Renal cortex interstitium (tissue), 11 donors: Measurements from ENCODE around the gene RUNX3. TPM values are rescaled to one million over a fixed set of nuclear protein-coding genes. Genes with fewer than 3 reads are reported as not detected.

ENCODE experiments used
- DNase-seq, 11 donors: peaks; one replicate each; pipeline ENCODE4 v3.0.0-alpha.2; 2013; ENCODE audit warnings: low read depth in 9 of 11, low spot score in 4 of 11; ENCODE audit errors: extremely low read depth in 1 of 11
- polyA plus RNA-seq, 3 donors: library from polyadenylated mRNA; unstranded; fragments of 120-200 nt; gene quantifications; one replicate each; pipeline ENCODE4 v1.2.1, GENCODE V29; 2013; ENCODE audit not compliant: insufficient read length in 3 of 3

The RUNX3 gene
- polyA plus RNA-seq, 3 donors = 0.45 to 0.97 (median 0.60) TPM

DNA sequence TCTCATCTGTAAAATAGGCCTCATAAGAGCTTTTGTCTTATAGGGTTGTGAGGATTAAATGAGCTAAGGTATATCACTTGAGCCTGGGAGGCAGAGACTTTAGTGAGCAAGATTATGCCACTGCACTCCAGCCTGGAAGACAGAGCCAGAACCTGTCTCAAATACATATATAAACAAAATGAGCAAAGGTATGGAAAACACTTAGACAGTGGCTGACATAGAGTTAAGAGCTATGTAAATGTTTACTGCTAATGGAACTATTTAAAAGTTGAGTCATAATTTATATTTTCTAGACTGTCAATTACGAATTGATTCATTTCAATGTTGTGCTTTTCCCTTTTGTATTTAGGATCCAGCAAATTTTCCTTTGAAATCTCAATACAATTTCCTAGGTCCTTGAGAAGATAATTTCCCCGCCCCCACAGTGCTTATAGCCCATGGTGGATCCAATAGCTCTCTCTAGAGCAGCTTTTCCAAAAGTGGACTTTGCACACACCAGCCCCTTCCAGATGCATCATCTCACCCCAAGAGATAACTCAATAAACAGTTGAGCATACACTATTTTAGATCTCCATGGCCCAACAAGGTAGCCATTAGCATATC, 21.8 kb upstream of the RUNX3 start:
- no peak for DNase-seq

DNA sequence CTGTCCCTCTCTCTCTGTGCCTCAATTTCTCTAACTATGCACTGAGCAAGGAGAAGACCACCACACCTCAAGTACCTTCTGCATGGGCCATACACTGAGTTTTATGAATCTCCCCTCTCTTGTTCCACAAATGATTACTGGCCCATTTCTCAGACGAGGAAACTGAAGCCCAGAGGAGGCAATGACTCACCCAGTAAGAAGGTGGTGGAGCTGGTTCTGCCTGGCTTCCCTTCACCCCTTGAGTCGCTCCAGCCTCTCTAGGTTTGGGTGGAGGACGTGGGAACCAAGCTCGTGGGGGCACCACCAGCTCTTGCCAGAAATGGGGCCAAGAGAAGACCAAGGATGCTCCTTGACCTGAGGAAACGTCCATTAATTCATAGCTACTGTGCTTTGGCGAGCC, 21.3 kb upstream of the RUNX3 start:
- DNase-seq = no peak

DNA sequence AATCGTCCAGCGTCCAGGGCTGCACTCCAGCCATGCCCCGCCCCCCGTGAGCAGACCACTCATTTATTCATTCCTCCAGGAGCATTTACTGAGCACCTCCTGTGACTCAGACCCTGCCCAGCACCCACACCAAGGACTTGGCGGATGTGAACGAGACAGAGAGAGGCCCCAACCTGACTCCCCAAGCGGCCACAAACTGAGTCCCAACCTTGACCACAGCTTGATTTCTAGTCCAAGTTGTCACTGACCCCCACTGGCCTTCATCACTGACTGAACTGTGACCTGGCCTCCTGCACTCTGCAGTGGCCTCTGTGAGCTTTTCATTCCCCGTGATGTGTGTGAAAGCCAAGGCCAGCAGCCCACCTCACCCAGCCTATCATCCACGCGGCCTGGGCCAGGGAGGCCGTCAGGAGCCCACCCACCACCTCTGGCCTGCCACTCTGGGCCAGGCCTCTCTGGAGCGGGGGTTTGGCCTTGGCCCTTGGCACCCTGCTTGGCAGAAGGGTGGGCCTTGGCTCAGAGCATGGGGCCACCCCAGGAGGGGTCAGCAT, 19.3 kb upstream of the RUNX3 start:
- no peak for DNase-seq

DNA sequence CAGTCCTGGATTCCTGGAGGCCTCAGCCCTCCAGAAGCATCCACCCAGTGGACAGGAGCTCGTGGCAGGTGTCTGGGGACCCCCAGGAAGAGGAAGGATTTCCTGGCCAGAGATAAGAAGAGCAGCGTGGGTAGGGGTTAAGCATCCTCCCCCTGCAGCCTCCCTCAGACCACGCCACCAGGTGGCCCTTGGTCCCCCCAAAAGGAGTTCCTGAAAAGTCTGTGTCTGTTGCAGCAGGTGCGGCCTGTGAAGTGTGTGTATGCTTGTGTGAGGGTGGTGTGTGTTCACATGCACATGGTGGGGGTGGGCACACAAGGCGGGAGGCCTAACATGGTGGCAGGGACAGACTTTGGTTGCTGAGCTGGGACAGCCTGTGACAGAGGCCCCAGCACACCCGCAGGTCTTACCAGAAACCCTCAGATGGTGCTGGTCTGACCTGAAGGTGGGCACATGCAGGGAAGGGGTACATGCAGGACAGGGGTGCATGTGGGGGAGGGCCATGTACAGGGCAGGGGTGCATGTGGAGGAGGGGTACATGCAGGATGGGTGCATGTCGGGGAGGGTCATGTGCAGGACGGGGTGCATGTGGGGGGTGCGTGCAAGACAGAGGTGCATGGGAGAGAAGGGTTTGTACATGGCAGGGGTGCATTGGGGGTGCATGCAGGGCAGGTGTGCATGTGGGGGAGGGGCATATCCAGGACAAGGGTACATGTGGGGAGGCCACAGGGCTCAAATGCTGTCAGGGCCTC, 18.2 kb upstream of the RUNX3 start:
- DNase-seq = no peak

DNA sequence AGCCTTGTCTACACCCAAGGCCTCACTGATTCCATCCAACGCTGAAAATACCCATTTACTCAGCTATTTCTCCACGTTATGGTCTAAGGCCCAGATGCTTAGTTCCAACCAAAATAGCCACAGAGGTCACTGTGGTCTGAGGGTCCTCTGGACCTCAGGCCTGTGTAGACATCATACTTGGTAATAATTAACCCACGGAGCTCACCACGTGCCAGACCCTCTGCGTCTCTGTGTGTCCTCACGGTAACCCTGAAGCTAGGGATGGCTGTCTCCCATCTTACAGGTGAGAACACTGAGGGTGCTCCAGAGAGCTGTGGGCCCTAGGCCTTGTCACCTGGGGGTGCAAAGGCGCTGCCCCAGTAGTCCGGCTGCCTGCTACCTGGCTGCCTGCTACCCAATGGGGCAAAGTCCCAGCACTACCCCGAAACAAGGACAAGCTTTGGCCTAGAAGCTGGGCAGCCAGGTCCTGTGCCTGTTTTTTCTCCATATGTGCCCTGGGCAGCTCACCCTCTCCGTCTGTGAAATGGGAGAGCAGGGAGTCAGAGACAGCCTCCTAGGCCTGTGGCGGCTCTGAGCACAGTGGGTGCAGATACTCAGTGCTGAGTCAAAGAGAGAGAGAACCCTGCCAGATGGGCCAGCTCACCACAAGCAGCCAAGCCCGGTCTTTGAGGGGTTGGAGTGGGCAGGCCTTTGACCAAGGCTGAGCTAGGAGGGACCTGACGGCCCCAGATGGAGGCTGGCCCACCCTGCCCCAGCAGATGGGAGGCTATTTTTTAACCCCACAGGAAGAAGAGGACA, 17.0 kb upstream of the RUNX3 start:
- no peak for DNase-seq

DNA sequence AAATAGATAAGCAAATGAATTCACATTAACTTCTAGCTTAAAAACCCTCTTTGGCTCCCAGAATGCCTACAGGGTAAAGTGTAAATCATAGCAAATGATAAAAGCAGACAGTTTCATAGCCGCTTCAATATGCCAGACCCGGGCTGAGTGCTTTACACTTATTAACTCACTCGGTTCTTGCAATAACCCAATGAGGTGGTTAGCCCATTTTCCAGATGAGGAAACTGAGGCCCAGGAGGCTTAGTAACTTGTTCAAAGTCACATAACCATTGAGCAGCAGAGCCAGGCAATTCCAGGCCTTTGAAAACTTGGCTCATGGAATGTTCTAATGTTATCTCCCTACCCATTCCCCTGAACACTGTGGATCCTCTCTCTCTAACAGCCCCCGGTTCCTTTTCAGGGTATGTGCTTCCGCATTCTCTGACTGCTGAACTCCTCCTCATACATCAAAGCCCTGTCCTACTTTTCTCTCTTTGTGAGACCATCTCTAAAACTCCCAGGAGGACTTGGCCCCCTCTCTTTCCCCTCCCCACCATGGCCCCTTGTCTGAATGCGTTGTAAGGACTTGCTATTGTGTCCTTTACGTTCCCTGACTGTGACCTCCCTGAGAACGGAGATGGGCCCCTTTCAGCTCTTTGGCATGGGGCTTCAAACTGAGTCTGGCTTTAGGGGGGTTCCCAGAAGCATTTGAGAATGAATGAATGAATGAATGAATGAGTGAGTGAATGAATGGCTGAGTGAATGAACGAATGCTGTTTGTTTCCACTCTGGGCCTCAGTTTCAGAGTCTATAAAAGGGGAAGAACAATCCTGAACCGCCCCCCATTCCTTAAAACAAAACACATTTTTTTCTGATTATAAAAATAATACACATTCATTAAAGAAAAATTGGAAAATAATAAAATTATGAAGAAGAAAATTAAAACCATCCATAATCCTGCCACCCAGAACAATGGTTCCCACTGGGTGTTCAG, 15.6 kb upstream of the RUNX3 start:
- no peak for DNase-seq

DNA sequence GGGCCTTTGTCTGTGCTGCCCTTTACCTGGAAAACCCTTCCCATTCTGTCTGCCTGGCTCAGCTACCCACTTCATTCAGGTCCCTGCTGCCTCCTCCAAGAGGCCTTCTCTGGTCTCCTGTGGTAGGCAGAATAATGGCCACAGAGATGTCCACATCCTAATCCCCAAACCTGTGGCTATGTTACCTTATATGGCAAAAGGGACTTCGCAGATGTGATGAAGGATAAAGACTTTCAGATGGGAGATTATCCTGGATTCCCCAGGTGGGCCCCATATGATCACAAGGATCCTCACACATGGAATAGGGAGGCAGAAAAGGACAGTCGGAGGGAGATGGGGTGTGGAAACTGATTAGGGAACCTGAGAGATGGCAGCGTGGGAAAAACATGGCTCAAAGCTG, 14.2 kb upstream of the RUNX3 start:
- DNase-seq = no peak

DNA sequence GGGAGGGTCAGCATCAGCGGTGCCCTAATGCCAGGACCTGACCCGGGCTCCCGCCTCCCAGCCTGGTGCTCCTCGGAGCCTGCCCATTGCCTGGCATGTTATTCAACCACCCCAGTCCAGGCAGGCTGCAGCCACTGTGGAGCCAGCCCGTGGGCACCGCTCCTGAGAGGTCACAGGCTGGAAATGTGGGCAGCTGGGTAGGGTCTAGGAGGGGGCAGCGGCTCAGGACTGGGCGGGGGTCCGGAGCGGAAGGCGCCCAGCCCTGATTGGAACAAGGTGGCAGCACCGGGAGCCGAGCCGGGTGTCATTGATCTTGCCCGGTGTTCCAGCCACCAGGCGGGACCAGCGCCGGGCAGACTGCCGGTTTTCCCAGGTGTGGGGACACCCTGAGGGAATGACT, 12.7 kb upstream of the RUNX3 start:
- no peak for DNase-seq

DNA sequence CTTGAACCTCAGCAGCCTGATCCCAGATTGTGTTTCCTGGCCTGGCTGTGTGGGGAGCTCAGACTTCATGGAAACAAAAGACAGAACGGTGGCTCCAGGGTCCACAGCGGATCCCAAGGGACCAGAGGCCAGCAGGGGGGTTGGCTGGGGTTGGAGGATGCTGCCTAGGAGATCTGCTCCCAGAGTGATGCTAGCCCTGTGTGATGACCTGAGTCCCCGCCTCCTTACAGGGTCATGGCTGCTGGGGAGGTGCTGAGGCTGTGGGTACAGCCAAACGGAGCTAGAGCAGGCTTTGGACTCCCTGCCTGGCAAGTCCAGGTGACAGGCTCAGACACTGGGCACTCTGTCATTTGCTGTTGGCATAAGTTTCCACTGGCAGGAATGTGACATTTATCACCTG, 11.5 kb upstream of the RUNX3 start:
- DNase-seq = no peak

DNA sequence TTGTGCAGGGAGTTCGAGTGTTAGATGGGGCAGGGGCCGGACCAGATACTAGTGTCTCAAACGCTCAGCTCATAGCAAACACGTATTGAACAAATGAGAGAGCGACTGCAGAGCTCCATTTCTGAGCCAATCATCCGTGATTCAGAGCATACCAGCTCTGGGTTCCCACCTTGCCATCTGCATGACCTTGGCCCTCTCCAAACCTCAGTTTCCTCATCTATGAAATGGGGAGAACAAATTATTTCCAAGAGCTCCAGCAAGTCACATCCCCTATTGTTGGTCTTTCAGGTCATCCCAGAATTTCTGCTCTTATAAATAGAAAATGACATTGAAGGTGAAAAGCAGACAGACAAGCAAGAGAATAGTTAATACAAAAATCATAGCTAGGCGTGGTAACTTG, 10.2 kb upstream of the RUNX3 start:
- no peak for DNase-seq

DNA sequence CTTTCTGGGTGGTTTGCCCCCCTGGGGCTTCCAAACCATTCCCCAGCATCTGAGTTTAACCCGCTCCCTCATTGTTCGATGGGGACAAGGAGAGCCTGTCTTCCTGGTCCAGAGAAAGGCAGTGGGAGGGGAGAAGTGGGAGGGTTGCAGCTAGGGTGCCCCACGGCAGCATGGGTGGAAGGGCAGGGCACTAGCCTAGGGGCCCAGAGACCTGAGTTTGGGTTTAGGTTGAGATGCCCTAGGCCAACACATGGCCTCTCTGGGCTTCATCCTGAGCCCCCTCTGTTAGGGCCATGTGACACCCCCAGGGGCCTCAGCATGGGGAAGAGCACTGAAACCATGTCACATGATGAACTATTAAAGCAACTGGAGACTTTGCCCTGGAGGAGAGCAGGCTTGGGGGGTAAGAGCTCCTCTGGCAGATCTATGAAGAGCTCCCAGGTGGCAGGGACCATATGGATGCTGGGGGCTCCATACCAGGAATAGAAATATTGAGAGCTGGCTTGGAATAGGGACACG, 9.7 kb upstream of the RUNX3 start:
- DNase-seq = no peak

DNA sequence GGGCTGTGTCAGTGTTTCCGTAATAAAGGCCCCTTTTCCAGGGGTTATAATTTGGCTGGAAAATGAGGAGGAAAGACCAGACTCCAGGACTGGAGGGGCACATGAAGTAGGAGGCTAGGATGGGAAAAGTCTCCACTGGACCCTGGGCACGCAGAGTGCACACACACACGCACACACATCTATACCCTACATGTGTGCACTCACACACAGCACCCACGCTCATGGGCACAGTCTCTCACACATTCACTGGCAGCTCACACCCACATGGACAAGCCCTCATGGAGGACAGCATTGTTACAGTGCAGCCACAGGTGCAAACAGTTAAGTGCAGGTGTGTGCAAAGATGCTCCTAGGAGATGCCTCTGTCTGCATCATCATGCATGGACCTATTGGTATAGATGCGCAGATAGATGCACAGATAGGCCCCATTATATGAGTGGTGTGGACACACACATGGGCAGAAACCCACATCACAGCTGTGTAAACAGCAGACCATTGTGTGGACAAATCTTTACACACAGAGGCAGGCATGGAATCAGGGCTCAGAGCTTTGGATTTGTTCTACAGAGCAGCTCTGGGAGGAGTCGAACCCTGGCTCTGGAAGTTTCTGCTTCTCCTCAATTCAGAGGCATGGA, 9.1 kb upstream of the RUNX3 start:
- DNase-seq = no peak

DNA sequence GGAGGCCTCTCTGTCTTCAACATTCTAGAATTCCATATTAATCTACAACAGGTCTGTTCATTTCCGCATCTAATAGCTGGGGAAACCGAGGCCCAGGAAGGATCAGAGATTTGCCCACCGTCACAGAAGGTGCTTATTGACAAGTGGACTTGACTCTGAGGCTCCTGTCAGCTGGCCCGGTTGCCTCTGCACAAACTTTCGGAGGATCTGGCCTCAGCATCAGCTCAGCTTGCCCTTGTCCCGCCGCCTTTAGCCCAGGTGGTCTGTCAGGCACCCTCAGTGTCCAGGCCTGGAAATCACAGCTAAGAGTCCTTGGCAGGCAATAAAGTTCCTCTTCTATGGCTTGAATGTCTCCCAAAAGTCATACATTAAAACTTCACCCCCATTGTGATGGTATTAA, 8.2 kb upstream of the RUNX3 start:
- no peak for DNase-seq

DNA sequence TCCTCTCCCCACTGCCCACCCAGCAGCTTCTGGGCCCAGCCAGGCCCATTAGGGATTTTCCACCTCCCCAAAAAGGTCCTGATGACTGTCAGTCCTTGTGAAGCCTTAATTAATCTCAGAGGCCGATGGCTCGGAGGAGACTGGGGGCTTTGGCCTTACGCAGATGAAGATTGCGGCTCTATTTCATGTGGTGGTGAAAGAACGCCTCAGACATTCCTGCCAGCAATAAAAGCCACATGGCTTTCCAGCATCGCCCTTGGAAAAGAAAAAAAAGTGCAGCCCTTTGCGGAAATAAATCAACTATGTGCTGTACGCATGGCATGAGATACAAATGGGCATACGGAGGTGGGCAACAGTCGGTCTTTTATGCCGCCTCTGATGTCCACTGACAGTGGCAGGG, 6.6 kb upstream of the RUNX3 start:
- no peak for DNase-seq

DNA sequence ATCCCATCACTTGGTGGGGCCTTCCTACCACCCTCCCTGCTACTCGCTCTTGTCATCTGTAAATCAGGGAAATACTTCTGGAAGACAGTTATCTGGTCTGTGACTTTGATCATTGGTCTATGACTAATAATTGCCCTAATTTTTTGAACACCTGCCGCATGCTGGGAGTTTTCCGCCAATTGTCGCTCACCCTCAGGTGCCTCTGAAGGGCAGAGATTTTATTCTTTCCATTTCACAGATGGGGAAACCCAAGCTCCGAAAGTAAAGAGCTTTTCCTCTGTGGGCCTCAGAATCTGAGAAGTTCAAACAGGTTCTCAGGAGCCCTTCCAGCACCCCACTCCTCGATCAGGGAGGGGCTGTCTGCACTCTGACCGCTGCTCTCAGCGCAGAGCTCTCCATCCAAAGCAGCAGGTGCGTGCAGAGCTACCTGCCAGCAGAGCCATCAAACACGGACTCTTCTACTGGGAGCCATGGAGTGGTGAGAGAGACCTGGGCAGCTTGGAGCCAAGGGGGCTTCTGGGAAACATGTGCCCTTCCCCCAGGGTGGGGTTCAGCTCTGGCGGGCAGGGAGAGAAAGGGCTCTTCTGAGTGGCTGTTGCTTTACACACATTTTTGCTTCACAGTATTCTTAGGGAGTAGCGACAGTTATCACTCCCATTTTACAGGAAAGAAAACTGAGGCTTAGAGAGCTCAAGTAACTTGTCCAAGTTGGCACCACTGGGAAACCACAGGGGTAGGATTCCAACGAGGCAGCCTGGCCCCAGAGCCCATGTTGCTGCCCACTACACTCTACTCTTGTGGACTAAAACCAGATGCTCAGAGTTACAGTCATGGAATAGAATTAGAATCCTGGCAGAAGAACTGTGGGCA, 5.8 kb upstream of the RUNX3 start:
- DNase-seq = no peak

DNA sequence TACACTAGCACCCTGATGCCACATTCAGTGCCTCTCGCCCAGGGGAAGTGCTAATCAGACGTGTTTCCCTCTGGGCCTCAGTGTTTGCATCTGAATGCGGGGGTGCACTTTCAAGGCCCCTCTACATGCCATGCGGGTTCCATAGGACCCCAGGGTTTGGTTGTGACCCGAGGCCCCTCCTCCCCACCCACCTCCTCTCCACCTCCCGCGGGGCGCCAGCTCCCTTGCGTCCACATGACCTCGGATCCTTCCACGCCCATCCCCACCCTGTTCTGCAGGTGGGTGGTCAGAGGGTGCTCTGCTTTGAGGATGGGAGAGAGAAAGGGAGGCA, 5.1 kb upstream of the RUNX3 start:
- no peak for DNase-seq
